DND-41 (cell line): Measurements from ENCODE around the gene FBRSL1.

Source experiments
- ATAC-seq: fragments of 200-7000 bp; cut with Tn5 transposase; 3 replicates; pipeline ENCODE4 v1.9.1; 2021; ENCODE audit warnings: low read depth; ENCODE audit not compliant: insufficient read depth
- DNase-seq: peaks from one replicate; pipeline ENCODE4 v3.0.0-alpha.2; 2020
- H2AFZ ChIP-seq: 2 replicates; pipeline ENCODE4 v1.6.0; 2012; ENCODE audit warnings: low read depth, low read length
- H3K27ac ChIP-seq: 2 replicates; pipeline ENCODE4 v1.5.1; 2012; ENCODE audit warnings: low read length, inconsistent platforms
- H3K27me3 ChIP-seq: fragments of 200-600 bp; sonication (generic); 2 replicates; pipeline ENCODE4 v1.6.0; 2012; ENCODE audit warnings: low read length, mild to moderate bottlenecking, inconsistent platforms; ENCODE audit not compliant: insufficient read depth, poor library complexity
- H3K36me3 ChIP-seq: 2 replicates; pipeline ENCODE4 v1.5.1; 2012; ENCODE audit warnings: low read length, inconsistent platforms; ENCODE audit not compliant: insufficient read depth
- H3K4me1 ChIP-seq: 2 replicates; pipeline ENCODE4 v1.5.1; 2012; ENCODE audit warnings: mild to moderate bottlenecking, low read length; ENCODE audit not compliant: insufficient read depth
- H3K4me2 ChIP-seq: 2 replicates; pipeline ENCODE4 v1.6.0; 2012; ENCODE audit warnings: mild to moderate bottlenecking, moderate library complexity, low read length, inconsistent platforms; ENCODE audit not compliant: insufficient read depth
- H3K4me3 ChIP-seq, 2 experiments: fragments of 200-600 bp in 1 of 2; shearing (Covaris generic) in 1 of 2; 2 replicates each; pipeline ENCODE4 v1.5.1; 2012 to 2016; ENCODE audit warnings: inconsistent platforms in 2 of 2, low read length in 2 of 2, mild to moderate bottlenecking in 2 of 2, low read depth in 1 of 2, moderate library complexity in 1 of 2
- H3K79me2 ChIP-seq: 2 replicates; pipeline ENCODE4 v1.6.0; 2012; ENCODE audit warnings: low read length, inconsistent platforms; ENCODE audit not compliant: insufficient read depth
- H3K9ac ChIP-seq: 2 replicates; pipeline ENCODE4 v1.6.0; 2012; ENCODE audit warnings: low read depth, mild to moderate bottlenecking, inconsistent platforms, low read length, moderate library complexity
- H3K9me3 ChIP-seq: 2 replicates; pipeline ENCODE4 v1.5.1; 2012; ENCODE audit warnings: low read length, moderate library complexity, mild to moderate bottlenecking, inconsistent platforms; ENCODE audit not compliant: insufficient read depth, severe bottlenecking
- H4K20me1 ChIP-seq: 2 replicates; pipeline ENCODE4 v1.6.0; 2012; ENCODE audit warnings: low read length; ENCODE audit not compliant: insufficient read depth
- EZH2 ChIP-seq: IDR thresholded peaks from 3 replicates; pipeline ENCODE4 v1.6.1; 2012; ENCODE audit warnings: borderline replicate concordance, low read depth, mild to moderate bottlenecking, moderate library complexity, low read length, inconsistent platforms; ENCODE audit not compliant: severe bottlenecking
- TF ChIP-seq, protein P1 (sequence below): IDR thresholded peaks from 2 replicates; pipeline ENCODE4 v1.5.1; 2012; ENCODE audit warnings: borderline replicate concordance, low read length, moderate library complexity, mild to moderate bottlenecking; ENCODE audit not compliant: poor library complexity, severe bottlenecking; ENCODE audit errors: extremely low read depth

FBRSL1 gene

DNA sequence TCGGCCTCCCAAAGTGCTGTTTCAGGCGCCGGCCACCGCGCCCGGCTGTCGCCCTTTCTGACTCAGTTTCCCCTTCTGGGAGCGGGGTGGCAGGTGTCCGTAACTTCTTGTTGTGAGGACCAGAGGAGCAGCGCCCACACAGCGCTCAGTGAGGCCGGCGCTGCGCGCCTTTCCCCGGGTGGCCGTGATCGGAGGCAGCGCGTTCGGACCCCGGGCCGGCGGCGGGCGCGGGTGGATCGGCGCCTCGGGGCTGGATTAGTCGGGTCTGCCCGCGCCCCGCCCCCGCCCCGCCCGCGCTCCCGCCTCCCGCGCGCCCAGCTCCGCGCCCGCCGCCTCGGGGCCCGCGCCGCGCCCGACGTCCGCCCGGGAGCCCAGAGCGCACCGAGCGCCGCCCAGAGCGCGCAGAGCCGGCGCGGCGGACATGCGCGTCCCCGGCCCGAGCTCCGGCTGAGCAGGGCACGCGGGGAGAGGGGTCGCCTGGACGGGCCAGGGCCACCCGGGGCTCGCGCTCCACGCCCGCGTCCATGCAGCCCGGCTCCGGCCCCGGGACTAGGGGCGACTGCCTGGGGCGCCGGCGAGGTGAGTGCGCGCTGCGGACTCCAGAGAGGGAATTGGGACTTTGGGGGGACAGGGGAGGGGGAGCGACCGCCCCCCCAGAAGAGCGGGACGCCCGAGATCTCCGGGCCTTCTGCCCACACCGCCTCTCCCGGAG lies 69.9 kb downstream of the FBRSL1 start:
- H3K79me2 ChIP-seq = peaks cover 42% of the 10 kb centered on the region
- H3K27ac ChIP-seq = peak overlapping the region; percentile 67
- DNase-seq (peak; percentile 73), ATAC-seq (peak; percentile 72)
- H4K20me1 ChIP-seq = peaks cover 33% of the 10 kb centered on the region
- H3K4me1 ChIP-seq = peaks cover 27% of the 10 kb centered on the region
- no peaks in the 10 kb centered on the region for H3K9me3 ChIP-seq
- H2AFZ ChIP-seq = peak overlapping the region; percentile 90
- H3K4me2 ChIP-seq = peak overlapping the region; percentile 83
- no peak for TF ChIP-seq EZH2
- TF ChIP-seq, protein P1, sequence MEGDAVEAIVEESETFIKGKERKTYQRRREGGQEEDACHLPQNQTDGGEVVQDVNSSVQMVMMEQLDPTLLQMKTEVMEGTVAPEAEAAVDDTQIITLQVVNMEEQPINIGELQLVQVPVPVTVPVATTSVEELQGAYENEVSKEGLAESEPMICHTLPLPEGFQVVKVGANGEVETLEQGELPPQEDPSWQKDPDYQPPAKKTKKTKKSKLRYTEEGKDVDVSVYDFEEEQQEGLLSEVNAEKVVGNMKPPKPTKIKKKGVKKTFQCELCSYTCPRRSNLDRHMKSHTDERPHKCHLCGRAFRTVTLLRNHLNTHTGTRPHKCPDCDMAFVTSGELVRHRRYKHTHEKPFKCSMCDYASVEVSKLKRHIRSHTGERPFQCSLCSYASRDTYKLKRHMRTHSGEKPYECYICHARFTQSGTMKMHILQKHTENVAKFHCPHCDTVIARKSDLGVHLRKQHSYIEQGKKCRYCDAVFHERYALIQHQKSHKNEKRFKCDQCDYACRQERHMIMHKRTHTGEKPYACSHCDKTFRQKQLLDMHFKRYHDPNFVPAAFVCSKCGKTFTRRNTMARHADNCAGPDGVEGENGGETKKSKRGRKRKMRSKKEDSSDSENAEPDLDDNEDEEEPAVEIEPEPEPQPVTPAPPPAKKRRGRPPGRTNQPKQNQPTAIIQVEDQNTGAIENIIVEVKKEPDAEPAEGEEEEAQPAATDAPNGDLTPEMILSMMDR = peak; percentile 12
- H3K27me3 ChIP-seq = peaks cover 3% of the 10 kb centered on the region
- no peaks in the 10 kb centered on the region; the same call in 1 of the 2 replicates for H3K36me3 ChIP-seq
- H3K4me3 ChIP-seq = peak overlapping the region; percentile 62 to 72; a peak in 3 of 4 replicates
- peak overlapping the region; percentile 94 for H3K9ac ChIP-seq

DNA sequence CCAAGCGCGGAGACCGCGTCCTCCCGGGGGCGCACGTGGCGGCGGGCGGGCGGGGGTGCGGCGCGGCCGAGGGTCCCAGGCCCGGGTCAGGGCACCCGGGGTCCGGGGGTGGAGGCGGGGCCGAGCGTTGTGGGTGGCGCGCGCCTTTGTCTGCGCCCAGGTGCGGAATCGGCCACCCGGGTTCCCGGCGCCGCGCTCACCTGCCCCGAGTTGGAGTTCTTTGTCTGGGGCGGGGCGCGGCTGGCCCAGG lies 70.3 kb downstream of the FBRSL1 start:
- peak; percentile 37 for ATAC-seq
- peak overlapping the region; percentile 83 for H3K4me2 ChIP-seq
- DNase-seq = peak; percentile 37

DNA sequence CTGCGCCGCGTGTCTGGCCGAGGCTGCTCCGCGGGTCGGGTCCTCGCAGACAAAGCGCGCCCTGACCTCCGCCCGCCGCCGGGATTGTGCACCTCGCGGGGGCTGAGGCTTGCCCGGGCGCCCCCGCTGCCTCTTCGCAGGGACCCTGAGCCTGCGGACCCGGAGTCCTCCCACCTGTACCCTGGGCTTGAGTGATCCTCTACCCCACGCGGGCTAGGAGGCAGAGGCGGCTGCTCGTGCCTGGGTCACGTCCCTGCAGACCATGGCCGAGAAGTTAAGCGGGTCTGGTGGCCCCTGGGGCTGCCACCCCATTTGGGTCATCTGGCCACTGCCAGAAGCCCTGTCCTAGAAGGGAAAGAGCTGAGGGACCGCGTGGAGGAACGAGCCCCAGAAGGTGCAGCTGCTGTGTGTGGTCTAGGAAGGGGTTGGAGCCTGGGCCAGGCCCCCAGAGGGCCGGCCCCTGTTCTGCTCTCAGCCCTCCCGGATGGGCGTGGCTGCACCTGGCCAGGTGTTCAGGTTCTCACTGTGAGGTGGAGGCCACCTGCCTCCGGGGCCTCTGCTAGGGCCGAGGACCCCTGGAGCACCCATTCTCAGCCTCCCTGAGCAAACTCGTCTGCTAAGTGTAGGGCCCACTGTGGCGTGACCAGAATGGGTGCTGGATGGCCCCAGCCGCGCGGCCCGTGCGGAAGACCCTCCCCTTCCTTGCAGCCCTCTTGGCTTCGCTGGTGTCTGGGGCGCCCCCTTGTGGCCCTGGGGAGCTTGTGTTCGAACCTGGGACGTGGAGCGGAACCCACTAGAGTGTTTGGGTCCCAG lies 70.9 kb downstream of the FBRSL1 start:
- peaks cover 3% of the 10 kb centered on the region for H3K27me3 ChIP-seq
- H3K4me2 ChIP-seq = peak overlapping the region; percentile 83
- H4K20me1 ChIP-seq = peaks cover 43% of the 10 kb centered on the region
- peaks cover 53% of the 10 kb centered on the region for H3K79me2 ChIP-seq
- peaks cover 27% of the 10 kb centered on the region for H3K4me1 ChIP-seq
- DNase-seq = peak; percentile 82
- H3K27ac ChIP-seq = peak overlapping the region; percentile 7; the same call in 1 of the 2 replicates
- H3K9me3 ChIP-seq = no peaks in the 10 kb centered on the region
- H2AFZ ChIP-seq = peak overlapping the region; percentile 78
- H3K4me3 ChIP-seq = peak overlapping the region; percentile 39 to 72
- TF ChIP-seq EZH2 = no peak
- TF ChIP-seq, protein P1 = peak; percentile 87
- peaks cover 8% of the 10 kb centered on the region for H3K36me3 ChIP-seq
- H3K9ac ChIP-seq = peak overlapping the region; percentile 94
- peak; percentile 73 for ATAC-seq

More for the DNA sequence above, 70.3 kb downstream of the FBRSL1 start:
- H3K4me1 ChIP-seq = peaks cover 27% of the 10 kb centered on the region
- peaks cover 3% of the 10 kb centered on the region for H3K27me3 ChIP-seq
- peak overlapping the region; percentile 94 for H3K9ac ChIP-seq
- peak overlapping the region; percentile 78 for H2AFZ ChIP-seq
- no peaks in the 10 kb centered on the region for H3K9me3 ChIP-seq
- peaks cover 47% of the 10 kb centered on the region for H3K79me2 ChIP-seq
- TF ChIP-seq, protein P1 = no peak
- no peak for TF ChIP-seq EZH2
- H3K27ac ChIP-seq = peak overlapping the region; percentile 67
- peaks cover 2% of the 10 kb centered on the region for H3K36me3 ChIP-seq
- peak overlapping the region; percentile 39 to 72 for H3K4me3 ChIP-seq
- H4K20me1 ChIP-seq = peaks cover 38% of the 10 kb centered on the region
